Middle frontal gyrus (tissue), 1 donor: Measurements from ENCODE around the gene JMY.
"Not testable (repeated sequence)": the region's sequence is repeated elsewhere in the genome, so short reads cannot be mapped to it uniquely, and the experiment has no call there.

ENCODE experiments used
- DNase-seq: peaks from one replicate; pipeline ENCODE4 v3.0.0-alpha.2; 2015; ENCODE audit warnings: low spot score; ENCODE audit errors: extremely low spot score

JMY gene

DNA sequence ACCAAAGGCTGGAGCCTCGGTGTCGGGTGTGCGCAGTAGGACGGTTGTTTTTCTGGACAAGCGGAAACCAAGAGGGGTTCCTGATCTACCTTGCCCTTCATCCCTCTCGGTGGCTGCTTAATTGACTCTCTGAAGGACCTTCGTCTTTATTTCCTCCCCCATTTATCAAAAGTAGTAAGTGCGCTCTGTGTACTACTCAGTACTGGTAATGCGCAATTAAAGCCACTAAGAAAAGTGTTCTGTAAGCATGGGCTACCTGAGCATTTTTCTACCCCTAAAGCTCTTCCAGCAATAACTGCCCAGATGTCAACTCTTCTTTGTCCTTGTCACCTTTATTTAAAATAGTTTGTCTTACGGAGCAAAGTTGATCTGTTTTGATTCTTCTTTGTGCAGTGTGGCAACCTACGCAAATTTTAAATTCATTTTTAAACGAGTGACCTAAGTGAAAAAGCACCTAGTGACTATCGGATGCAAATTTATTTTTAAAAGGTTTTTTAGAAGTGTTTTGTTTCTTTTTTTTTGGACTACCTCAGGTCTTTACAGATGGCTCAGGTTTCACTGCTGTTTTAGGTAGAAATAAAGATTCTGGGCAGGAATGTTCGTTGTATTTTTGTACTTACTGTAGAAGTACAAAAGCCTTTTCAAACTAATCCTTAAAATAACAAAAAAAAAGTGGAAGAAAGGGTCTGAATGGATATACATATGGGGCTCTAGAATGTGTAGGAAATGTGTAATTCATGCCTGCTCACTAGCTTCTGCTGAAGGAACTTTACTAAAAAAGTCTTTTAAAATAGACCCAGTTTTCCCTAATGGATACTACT lies 2.0 kb downstream of the JMY start:
- no peak for DNase-seq

GRCh38 chr5:79240561-79240960 lies 4.6 kb downstream of the JMY start:
- no peak for DNase-seq

- no peak for DNase-seq
Measured at GRCh38 chr5:79241535-79241979, 5.6 kb downstream of the JMY start.

DNA sequence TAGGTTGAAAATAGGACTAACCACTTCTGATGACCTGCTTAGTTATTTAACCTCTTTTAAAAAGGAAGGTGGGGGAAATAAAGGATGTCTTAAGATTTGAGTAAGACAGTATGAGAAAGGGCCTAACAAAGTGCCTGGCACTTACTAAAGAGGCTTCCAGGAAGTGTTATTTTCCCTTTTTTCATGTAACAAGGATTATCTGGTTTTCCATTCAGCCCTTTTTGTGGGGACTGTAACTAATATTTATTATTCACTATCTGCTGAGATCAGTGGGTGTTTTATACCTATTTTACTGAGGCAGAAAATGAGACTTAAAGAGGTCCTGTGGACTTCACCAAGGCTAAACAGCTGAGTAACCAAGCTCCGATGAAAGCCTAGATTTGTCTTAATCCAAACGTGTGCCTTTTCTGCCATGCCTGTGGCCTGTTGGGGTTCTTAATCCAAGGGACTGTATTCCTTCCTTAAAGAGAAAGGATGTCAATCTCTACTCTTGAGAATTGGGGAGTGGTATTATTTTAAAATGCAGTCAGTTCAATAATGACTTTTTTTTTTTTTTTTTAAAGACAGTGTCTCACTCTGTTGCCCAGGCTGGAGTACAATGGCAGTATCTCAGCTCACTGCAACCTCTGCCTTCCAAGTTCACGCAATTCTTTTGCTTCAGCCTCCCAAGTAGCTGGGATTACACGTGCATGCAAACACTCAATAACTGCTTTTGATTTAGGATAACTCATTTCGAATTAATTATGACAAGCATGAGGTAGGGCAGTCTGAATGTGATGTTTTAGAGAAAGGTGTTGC lies 6.5 kb downstream of the JMY start:
- DNase-seq, result no peak

GRCh38 chr5:79243224-79243623 lies 7.3 kb downstream of the JMY start:
- DNase-seq, result no peak

- DNase-seq, result not testable (repeated sequence)
Measured at GRCh38 chr5:79254067-79254466, 18.1 kb downstream of the JMY start.

DNA sequence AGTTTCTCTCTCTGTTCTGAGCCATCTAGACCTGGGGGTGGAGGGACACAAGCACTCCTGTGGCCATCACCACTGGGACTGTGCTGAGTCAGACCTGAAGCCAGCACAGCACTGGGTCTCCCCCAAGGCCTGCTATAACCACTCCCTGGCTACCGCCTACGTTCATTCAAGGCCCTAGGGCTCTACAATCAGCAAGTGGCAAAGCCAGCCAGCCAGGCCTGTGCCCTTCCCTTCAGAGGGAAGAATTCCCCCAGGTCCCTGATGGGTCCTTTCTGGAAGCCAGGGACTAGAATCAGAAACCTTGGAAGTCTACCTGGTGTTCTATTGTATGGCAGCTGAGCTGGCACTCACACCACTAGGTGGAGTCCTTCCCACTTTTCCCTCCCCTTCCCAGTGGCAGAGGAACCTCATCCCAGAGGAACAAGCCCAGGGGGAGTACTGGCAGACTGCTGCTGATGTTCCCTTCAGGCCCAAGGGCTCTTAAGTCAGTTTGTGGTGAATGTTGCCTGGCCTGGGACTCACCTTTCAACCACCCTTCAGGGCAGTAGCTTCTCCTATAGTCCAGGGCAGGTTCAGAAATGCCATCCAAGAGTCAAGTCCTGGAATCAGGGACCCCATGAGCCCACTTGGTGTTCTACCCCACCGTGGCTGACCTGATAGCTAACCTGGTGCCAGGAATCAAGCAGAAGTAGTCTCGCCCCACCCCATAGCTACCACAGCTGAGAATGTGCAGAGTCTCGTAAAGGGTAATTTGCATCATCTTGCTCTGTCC lies 20.0 kb downstream of the JMY start:
- DNase-seq, result no peak

GRCh38 chr5:79256563-79256962 lies 20.6 kb downstream of the JMY start:
- DNase-seq, result no peak

GRCh38 chr5:79257314-79257713 lies 21.4 kb downstream of the JMY start:
- DNase-seq, result no peak

- DNase-seq, result no peak
Measured at GRCh38 chr5:79258801-79259200, 22.9 kb downstream of the JMY start.

DNA sequence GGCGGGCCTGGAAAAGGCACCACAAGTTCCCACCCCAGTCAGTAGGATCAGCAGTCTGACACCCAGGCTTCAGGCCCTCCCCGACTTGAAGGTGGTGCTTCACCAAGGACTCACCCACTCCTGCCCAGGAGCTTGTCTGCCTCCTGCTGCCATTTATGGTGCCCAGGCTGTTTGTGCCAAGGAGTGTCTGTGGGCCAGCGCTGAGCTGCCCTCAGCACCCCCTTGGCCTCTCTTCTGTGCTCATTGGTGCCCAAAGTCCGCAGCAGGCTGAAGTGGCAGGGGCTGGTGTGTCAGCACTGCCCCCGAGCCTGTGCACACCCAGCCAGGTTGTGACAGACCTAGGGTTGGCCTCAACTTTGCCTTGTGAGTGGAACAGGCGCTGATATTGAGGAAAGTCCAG lies 23.5 kb downstream of the JMY start:
- no peak for DNase-seq

DNA sequence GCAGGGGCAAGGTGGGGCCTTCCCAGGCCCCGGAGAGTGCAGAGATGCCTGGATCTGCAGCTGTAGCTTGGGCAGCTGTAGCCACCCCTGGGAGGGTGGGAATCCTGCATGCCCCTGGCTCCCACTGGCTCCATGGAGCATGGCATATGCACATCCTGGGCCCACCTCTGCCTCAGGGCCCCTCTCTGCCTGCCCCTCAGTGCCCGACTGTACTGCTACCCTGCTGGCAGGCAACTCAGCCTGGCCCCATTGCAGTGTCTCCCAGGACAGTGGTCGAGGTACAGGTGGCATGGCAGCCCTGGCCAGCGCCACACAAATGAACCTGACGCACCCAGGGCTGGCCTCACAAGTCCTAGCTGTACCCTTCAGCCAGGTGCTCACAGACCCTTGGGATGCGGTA lies 23.9 kb downstream of the JMY start:
- no peak for DNase-seq

- DNase-seq, result no peak
Measured at GRCh38 chr5:79261897-79262296, 26.0 kb downstream of the JMY start.

GRCh38 chr5:79263290-79263689 lies 27.4 kb downstream of the JMY start:
- DNase-seq, result no peak

DNA sequence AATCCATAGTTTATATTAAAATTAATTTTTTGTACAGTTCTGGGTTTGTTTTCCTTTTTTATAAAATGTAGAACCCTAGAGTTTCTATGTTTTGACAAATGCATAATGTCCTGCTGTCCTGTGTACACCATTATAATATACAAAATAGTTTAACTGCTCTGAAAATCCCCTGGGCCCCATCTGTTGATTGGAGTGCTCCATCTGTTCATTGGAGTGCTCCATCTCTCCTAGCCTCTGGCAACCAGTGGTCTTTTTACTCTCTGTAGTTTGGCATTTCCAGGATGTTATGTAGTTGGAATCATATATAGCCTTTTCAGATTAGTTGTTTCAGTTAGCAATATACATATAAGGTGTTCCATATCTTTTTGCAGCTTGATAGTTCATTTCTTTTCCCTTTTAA lies 31.2 kb downstream of the JMY start:
- DNase-seq, result no peak

DNA sequence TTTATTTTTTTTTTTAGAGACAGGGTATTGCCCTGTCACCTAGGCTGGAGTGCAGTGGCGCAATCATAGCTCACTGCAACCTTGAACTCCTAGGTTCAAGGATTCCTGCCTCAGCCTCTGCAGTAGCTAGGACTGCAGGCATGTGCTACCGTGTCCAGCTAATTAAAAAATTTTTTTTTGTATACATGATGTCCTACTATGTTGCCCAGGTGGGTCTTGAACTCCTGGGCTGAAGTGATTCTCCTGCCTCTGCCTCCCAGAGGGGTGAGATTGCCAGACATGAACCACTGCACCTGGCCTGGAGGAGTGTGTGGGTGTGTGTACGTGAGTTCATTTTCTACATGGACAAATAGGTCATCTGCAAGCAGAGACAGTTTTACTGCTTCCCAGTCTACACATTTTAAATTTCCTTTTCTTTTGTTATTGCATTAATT lies 33.8 kb downstream of the JMY start:
- no peak for DNase-seq

GRCh38 chr5:79273341-79273740 lies 37.4 kb downstream of the JMY start:
- no peak for DNase-seq

- no peak for DNase-seq
Measured at GRCh38 chr5:79284846-79285245, 48.9 kb downstream of the JMY start.

- no peak for DNase-seq
Measured at GRCh38 chr5:79285285-79285684, 49.4 kb downstream of the JMY start.

- DNase-seq, result no peak
Measured at GRCh38 chr5:79285833-79286232, 49.9 kb downstream of the JMY start.

GRCh38 chr5:79287380-79287779 lies 51.4 kb downstream of the JMY start:
- DNase-seq, result no peak

DNA sequence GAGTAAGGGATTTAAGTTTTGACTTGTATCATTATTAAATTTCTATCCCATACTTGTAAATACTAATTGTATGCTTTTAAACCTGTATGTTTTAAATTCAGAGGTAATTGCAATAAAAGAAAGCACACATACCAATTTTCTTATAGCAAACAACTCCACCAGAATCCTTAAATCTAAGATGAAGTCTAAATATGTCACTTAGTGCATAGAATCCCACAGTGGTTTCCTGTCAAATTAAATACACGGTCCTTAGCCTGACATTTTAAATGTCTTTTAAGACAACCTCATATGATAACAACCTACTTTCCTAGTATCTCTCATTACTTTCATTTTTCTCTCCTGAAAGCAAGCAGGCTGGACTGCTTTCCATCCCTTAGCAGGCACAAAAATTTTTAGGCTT lies 52.0 kb downstream of the JMY start:
- no peak for DNase-seq
